ELF-1 (cell line): ENCODE measurements around the gene CERS3.

ENCODE experiments used
- DNase-seq: peaks from one replicate; pipeline ENCODE4 v3.0.0-alpha.2; 2016; ENCODE audit warnings: low read depth, low spot score

The CERS3 gene

DNA sequence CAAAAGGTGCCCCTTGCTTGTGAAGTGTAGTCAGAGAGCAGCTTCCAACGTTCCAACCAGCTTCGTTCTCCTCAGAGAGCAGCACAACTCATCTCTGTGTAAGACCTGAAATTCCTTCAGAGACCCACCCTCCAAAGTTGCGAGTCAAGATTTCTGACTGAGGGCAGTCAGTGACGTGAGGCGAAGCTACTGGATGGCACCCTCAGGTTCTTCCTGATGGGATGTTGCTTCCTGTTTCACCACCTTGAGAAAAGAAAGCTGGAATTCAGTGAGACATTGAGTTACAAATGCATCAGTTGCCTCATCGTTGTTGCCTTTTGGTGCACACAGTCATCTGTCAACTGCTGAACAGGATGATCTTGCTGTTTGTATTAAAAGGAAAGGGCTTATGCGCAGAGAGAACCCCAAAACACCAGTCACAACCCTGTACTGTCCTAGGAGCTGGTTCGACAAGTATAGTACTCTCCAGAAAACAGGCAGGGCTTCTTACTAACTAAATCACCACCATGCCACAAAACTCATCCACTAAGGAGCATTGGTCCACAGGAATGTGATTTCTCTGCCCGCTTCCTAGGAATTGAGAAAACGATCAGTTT, at the start of gene CERS3:
CERS3 (minus strand) TSS at position 118 of the 596 bp plus-strand sequence. CDS start 27,101 bp downstream, outside the sequence.
- DNase-seq, result no peak

DNA sequence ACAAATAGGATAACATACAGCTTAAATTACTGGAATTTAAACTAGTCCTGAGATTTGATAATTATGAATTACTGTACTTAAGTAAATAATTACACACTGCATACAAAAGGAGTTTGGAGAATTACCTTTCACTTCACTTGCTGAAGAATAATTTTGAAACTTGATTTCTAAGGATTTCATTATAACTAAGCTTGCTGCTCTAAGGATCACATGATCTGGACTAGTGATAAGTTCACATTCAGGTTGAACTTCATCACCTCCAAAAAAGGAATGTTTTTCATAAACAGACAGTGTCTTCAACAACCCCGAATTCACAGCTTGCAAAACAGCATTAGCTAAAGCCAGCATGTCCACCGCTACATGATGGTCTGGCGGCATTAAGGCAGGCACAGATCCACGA, 44.8 kb upstream of the CERS3 start:
- DNase-seq, result no peak

DNA sequence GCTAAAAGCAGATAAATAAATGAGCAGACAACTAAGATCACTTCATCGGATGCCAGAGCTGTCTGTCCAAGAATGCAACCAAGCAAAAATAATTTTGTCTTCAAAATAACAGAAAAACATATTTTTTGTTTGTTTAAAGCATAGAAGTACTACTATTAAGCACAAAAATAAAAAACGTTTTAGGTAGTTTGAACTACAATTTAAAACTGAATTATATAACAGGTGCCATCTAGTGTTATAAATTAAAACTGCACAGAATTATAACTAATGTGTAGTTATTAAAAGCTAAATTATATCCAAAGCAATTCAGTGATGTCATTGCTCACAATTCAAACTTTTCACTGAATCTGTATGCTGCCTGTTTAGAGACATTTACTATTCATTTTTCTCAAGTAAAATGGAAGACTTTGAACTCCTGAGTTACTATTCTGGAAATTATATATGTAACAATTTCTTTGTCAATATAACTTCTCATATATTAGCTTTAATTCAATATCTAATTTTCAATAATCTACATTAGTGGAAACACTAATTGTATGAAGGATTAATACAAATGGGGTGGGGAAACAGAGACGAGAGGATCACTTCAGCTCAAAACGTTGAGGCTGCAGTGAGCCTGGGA, 43.7 kb upstream of the CERS3 start:
- no peak for DNase-seq

DNA sequence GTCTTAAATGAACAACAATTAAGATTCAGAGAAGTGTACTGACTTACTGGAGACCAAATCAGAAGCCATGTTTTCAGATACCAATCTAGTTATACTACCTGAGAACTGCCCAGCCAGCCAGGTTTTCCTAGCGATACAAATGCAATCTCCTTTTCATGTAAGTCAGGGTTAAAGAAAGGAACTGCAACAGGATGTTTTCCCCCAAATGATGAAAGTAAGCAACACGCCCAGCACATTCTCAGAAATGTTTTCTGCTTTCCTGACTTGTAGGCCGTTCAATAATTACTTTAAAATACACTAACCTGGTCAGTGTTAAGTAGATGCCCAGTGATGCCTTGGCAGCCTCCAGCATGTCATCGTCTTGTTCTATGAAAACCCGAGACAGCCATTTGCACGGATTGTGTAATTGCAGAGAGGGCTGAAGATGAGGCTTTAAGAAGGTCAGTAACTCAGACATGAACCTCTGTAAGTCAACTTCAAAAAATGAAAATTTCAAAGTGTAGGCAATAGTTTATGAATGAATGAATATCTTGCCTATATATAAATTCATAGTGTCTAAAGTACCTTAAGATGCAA, 42.9 kb upstream of the CERS3 start:
- no peak for DNase-seq

DNA sequence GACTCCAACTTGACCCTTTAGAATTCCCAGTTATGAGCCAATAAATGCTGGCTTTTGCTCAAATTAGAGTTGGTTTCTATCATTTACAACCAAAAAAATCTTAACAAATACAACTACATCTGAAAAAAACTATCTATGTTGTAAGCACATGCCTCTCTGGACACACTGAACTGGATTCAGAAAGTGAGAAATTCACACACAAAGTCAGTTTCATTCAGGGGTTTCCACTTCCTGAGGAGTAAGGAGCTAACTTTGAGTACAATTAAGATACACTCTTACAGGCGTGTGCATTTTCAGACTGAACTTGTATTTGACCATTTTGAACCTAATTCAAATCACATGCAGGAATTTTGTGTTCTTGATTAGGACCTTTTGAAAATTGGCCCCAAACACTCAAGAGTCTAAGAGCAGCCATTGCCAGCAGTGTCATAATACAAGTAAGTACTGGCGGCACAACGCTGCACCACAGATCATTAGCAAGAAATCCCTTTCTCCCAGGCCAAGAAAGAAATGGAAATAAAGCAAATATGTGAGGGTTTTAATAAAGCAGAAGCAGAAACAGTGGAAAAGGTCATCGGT, 42.1 kb upstream of the CERS3 start:
- DNase-seq, result no peak

DNA sequence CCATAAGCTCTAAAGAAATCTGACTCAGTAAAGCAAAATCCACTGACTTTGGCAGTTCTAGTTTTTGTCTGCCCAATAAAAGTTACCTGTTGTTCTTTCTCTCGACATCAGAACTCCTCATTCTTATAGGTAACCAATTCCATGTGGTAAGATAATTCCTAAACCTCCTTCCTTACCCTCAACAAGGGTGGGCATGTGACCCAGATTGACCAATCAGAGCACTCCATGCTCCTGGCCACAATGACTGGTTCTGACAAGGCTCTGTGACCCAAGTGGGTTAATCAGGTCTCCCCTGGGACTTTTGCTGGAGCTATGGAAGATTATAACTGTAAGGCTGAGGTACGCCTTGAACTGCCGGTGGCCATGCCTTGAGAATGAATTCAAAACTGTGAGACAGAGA, 41.5 kb upstream of the CERS3 start:
- DNase-seq, result no peak

DNA sequence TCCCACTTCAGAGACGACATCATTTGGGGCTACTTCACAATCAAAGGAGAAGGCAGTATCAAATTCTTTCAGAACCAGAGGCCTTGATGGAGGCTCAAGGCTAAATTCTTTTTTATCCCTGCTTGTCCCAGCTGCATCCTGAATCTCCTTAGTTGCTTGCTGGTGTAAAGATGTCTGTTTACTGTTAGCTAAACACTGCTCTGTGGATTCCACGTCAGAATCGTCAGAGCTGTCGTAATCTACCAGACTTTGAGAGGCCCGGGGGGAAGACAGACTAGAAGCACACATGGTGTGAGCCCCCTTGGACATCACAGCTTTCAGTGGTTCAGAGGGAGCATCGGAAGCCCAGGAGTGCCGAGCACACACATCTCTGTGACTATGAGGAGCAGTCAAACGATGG, 40.6 kb upstream of the CERS3 start:
- no peak for DNase-seq

DNA sequence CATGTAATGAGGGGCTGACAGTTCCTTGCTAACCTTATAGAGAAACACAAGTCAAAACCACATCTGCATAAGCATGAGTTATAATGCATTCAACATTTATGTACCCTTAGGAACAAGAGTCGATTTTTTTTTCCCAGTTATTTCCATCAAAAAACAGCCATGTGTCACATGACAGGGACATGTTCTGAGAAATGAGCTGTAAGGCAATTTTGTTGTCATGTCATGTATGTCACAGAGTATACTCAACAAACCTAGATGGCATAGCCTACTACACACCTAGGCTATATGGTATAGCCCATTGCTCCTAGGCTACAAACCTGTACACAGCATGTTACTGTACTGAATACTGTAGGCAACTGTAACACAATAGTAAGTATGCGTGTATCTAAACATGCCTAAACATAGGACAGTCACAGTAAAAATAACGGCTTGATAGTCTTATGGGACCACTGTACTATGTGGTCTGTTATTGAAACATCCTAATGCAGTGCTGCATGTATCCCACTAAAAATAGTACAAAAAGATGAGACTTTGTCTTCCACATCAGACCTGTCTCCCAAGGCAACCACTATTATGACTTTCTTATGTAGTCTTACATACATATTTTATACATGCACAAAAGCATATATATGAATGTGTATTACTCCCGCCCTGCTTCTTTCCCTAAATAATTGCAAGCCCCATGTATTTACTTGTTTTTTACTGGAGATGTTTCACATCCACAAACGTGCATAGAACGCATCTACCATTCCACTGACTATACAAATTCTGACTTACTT, 38.3 kb upstream of the CERS3 start:
- no peak for DNase-seq

DNA sequence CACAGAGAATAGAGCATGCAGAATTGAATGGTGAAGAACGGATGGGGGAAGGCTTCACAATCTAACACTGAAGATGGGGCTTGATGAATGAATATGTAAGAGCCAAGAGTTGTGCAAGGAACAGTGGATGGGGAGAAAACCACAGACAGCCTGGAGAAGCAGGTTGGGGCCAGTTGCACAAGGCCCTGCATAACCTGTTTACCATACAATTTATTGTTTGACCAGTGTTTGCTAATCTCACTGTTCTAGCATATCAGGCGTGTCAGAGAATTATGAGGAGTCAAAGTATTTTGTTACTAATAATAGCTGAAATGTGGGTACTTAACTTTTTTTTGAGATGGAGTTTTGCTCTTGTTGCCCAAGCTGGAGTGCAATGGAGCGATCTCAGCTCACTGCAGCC, 36.8 kb upstream of the CERS3 start:
- no peak for DNase-seq

DNA sequence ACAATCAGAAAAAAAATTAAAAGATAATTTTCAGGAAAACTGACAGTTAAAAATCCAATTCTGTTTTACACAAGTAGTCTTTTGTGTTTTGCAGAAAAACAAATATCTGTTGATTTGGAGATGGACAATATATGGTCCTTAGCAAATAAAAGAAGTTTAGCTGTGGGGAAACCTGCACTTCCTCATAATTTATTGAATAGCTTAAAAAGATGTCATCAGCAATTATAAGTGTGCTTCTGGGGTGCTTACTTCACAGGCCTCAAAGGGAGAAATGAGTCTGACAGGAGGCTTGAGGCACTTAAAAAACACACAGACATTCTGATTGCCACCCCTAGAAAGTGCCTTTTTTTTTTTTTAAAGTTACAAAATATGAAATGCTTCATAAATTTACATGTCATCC, 31.6 kb upstream of the CERS3 start:
- DNase-seq, result no peak

DNA sequence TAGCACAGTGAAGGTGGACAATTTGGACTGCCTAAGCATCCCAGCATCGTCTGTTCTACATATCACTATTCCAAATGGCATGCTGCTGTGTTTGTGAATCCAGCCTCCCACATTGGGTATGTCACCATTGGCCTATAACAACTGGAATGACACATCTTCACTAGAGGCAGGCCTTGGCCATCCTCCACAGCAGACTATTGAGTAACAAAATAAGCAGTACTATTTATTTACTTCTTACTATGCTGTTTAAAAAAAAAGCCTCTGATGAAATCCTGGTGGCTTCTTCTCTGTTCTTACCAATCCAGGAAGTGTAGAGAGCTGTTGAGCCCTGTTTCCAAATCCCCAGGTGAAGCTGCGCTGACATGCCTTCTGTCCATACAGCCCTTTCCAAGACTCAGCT, 30.6 kb upstream of the CERS3 start:
- DNase-seq, result no peak

DNA sequence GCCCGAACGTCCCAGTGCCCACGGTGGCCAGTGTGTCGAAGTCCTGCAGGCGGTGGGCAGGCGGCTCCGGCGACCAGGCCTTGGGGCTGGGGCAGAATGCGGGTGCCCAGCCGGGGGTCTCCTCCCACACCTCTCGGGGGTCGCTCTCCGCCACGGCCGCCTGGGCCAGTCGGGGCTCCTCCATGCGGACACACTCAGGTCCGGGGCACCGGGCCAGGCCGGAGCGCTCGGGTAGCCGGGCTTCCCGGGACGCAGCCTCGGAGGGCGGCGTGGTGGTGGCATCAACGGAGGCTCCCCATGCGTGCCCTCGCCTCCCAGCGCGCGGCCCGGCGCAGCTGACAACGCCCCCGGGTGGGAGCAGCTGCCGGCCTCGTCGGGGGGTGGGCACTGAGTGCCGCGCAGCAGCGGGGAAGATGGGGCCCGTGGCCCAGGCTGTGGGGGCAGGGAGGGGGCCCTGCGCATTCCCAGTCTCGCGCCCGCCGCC, 30.1 kb upstream of the CERS3 start:
- no peak for DNase-seq

DNA sequence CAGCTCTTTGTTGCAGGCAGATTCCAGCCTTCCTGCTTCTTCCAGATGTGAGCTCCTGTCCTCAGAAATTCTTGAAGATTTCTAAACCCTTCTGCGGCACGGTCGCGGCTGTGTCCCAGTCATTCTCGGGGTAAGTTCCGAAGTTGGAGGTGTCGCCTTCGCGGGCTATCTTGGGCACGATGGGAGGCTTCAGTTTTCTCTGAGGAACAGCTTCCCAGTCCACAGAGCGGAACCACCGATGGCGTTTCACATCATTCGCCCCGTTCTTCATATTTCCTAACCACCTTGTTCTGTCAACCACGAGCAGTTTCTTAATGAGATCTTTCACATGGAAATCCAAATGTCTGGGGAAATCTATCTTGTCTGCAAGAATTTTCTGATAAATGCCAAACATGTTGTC, 24.7 kb upstream of the CERS3 start:
- no peak for DNase-seq

DNA sequence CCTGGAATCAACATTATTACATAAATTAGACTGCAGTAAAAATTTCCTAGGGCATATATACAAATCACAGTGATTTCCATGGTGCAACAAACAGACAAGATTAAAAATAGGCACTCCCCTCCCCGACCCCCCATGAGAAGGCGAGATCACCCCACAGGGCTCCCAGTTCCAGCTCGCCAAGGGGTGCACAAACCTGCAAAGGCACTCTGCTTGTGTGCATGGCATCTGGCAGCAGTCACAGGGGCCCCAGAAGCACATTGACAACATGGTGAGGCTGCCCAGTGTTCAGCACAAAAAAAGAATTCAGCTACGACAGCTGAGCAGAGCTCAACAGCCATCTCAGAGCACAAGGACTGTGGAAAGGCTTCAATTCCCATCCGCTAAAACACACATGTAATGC, 19.2 kb upstream of the CERS3 start:
- no peak for DNase-seq

DNA sequence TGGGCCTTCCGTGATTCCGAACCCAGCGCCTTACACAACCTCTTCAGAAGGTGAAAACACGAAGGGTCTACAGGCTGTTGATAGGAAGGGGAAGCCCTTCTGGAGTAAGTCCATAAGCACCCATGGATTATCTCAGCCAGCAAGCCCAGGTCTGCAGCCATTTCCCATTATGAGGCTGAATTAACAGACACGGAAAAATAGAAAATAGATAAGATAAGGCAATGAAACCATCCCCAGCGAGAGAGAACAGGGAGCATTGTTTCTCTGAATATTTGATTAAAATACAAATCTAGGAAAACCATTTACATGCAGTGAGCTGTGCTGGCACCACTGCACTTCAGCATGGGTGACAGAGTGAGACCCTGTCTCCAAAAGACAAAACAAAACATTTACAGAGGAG, 16.2 kb upstream of the CERS3 start:
- DNase-seq, result no peak

DNA sequence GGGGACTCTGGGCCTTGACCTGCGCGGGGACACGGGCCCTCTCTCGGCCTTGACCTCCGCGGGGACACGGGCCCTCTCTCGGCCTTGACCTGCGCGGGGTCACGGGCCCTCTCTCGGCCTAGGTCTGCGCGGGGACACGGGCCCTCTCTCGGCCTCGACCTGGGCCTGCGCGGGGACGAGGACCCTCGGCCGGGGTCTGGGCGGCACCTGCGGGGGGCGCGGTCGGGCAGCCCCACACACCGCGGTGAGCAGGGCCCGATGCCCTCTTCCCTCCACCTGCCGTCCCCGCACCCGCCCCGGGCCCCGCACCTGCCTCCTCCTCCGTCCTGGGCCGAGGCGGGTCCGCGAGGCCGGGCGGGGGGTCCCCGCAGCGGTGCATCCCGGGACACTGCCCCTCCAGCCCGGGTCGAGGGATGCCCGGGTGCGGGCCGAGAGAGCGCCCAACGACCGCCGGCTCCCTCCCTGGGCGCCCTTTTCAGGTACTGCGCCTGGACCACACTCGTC, 15.6 kb upstream of the CERS3 start:
- no peak for DNase-seq

DNA sequence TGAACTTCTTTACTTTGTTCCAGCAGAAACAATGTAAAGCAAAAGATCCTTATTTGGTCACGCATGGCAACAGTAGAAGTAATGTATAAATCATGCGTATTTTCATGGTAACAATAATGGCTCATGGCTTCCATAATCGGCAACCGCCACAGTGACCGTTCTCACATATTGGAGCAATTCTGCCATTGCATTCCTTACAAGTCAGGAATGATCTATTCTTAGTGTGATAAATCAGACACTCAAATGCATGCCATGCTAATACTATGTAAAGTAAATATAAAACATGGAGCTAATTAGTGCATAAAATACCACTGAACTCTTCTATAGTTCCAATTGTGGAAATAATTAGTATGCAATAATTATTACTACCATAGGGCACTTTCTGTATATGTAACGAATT, 13.5 kb upstream of the CERS3 start:
- DNase-seq, result no peak

DNA sequence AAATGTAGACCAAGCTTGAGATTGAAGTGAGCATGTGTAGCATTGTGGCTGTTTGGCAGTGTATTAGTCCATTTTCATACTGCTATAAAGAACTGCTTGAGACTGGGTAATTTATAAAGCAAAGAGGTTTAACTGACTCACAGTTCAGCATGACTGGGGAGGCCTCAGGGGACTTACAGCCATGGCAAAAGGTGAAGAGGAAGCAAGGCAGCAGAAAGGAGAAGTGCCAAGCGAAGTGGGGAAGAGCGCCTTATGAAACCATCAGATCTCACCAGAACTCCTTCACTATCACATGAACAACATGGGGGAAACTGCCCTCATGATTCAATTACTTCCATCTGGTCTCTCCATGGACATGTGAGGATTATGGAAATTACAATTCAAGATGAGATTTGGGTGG, 8.6 kb upstream of the CERS3 start:
- DNase-seq, result no peak

DNA sequence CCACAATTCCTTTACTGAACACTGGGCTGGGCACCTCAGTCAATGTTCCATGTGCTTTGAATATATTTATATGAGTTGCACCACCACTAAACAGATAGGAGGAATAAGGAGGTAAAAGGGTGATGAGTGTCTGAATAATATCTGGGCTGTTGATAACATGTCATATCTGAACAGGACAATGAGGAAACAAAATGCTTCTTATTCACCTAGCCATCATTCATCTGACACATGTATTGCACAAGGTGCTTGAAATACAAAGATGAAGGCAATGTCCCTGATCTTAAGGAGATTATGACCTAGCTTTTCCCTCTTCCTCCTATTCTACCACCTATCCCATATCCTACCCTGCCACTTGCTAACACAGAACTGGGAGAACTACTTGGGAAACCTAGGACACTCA, 8.0 kb upstream of the CERS3 start:
- no peak for DNase-seq

DNA sequence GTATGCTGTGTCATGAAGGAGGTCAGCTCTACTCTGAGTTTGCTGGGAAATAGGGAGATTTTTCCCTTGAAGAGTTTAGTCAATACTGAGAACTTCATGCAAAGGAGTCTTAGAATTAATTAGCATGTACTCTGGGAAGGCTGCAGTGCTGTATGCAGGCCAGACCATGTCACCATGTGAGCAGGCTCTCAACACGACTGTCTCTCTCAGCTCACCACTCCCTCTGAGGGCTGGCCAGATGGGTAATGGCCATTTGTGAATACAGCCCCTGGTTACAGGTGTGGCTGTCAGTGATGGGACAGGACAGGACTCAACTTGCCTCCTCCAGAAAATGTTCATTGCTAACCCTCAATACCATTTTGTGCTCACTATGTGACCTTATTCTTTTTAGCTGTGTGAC, 5.1 kb upstream of the CERS3 start:
- DNase-seq, result no peak

DNA sequence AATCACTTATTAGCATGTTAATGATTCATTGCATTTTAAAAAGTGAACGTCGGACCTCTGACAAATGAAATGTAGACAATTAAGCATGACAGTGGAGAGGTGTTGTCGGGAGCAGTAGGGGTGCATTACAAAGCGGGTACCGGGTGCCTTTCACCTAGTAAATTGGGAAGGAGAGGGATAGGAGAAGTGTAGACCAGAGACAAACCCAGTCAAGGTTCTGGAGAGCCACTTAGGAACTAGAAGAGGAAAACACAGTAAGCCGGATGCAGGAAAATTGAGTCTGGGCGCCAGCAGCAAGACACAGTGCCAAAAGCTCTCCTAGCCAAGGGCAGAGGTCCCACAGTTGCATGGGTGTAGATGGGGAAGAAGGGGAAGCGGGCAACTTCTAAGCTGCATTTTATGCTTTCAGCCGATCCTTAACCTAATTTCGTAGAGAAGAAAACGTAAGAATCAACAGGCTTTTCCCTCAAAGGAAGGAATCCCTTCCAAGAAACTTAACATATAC, 3.1 kb upstream of the CERS3 start:
- DNase-seq, result no peak

DNA sequence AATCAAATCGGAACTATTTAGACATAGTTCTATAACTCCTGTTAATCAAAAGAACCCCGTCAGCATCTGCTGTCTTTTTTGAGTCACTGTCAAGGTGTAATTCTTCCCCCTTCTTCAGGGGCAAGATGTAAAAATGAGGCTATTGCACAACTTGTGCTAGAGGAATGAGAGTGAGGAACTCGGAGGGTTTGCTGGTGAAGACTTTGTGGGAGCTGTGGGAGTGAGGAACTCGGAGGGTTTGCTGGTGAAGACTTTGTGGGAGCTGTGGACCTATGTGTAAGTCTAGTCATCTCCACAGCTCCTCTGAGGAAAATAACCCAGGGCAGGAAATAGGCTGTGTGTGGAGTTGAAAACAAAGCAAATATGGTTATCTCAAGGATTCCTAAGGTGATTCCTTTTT, 2.5 kb upstream of the CERS3 start:
- DNase-seq, result no peak
